ENCODE measurements around the gene PHLPP1. TPM values are rescaled to one million over a fixed set of nuclear protein-coding genes. Genes with fewer than 3 reads are reported as not detected.

PHLPP1 gene
- total RNA-seq, 1 experiment from 2014 or later, result 14.7 TPM

DNA sequence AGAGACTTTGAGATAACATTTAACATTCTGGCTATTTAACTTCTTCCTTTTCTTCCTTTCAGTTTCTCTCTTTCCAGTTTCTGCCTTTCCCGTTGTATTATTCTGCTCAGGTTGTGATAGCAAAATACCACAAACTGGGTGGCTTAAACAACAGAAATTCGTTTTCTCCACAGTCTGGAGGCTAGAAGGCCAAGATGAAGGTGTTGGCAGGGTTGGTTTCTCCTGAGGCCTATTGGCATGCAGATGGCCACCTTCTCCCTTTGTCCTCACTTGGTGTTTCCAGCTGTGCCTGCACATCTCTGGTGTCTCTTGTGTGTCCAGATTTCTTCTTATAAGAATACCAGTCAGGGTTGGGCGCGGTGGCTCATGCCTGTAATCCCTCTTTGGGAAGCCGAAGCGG is 34.0 kb downstream of the PHLPP1 start (continued):
- TF ChIP-seq ZNF274 (IDR thresholded peaks at IDR 0.05; ENCODE audit: low read depth, low read length), result no peak

DNA sequence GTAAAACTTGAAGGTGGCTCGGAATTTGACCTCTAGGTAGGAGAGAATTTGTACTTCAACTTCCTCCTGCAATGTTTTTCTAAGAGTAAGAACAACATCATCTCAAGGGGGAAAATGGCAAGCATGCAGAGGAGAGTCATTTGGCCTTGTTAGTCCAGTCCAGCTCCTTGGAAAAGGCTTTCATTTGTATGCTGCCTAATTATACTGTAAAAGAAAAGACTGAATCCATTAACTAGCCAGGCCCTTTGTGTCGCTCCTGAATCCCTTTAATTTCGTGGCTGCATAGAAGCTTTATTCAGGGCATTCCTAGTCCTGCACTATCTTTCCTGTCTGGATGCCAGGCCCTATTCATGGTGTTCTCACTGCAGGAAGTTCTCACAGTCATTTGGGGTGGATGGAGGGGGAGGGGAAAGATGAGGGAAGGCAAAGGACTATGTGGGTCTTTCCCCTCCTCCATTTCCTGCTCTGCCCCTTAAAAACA is 36.0 kb downstream of the PHLPP1 start:
- DNase-seq (ENCODE audit: low read depth, low spot score), result no peak
- Histone ChIP-seq H4K20me1 (ENCODE audit: insufficient read depth) (no peaks in the 10 kb centered on the region), H3K4me1 (ENCODE audit: control insufficient read depth in 1 of 2, insufficient read depth in 2 of 2, low read length in 2 of 2) (no peaks in the 10 kb centered on the region; a peak in 1 of 4 replicates), H3K79me2 (ENCODE audit: insufficient read depth, low read length) (peaks cover 42% of the 10 kb centered on the region), H3K4me3 (replicated peaks in 1 of 2; ENCODE audit: low read depth in 1 of 2, low read length in 2 of 2) (no peak overlapping the region), H3K27ac (ENCODE audit: low read depth, low read length) (no peak overlapping the region), H2AFZ (ENCODE audit: low read depth, low read length, poor library complexity, severe bottlenecking) (no peak overlapping the region), H3K27me3 (ENCODE audit: insufficient read depth, low read length) (no peaks in the 10 kb centered on the region), H3K9me3 (ENCODE audit: control insufficient read depth in 1 of 2, insufficient read depth in 1 of 2, low read depth in 1 of 2, low read length in 2 of 2) (no peaks in the 10 kb centered on the region), H3K36me3 (ENCODE audit: control insufficient read depth in 1 of 2, insufficient read depth in 2 of 2, low read length in 2 of 2) (no peaks in the 10 kb centered on the region), H3K9me2 (ENCODE audit: insufficient read depth) (no peaks in the 10 kb centered on the region), H3K9ac (ENCODE audit: low read length) (no peak overlapping the region), H3K4me2 (ENCODE audit: low read length) (no peak overlapping the region)
- ChIA-PET CTCF (no interaction called here), RAD21 (ENCODE audit: low non-redundant PET in 1 of 2, low total read pairs in 2 of 2, uncharacterized antibody in 2 of 2, unreplicated experiment in 2 of 2) (no interaction called here), POLR2A (no interaction called here)
- ATAC-seq, result no peak
- intact Hi-C loops (cut with micrococcal nuclease), result no loop called here
- no TSS peak for BruUV-seq (replicated peaks)
- TF ChIP-seq EGR1 (IDR thresholded peaks at IDR 0.05; ENCODE audit: low read depth), result no peak
- TF ChIP-seq ZFX (IDR thresholded peaks at IDR 0.05), result no peak
- TF ChIP-seq POLR2A (IDR thresholded peaks at IDR 0.05; ENCODE audit: borderline replicate concordance, extremely low read depth, insufficient read depth, insufficient read length), result no peak
- TF ChIP-seq SIN3A (IDR thresholded peaks at IDR 0.05; ENCODE audit: low read depth), result no peak
- no peak for TF ChIP-seq JUND (IDR thresholded peaks at IDR 0.05)
- TF ChIP-seq, protein P1, sequence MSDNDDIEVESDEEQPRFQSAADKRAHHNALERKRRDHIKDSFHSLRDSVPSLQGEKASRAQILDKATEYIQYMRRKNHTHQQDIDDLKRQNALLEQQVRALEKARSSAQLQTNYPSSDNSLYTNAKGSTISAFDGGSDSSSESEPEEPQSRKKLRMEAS (IDR thresholded peaks at IDR 0.05), result no peak
- no peak for TF ChIP-seq YY1 (IDR thresholded peaks at IDR 0.05; ENCODE audit: extremely low read depth, insufficient replicate concordance, low read depth, low read length)
- no peak for TF ChIP-seq EZH2 (IDR thresholded peaks at IDR 0.05)
- TF ChIP-seq, protein P2, sequence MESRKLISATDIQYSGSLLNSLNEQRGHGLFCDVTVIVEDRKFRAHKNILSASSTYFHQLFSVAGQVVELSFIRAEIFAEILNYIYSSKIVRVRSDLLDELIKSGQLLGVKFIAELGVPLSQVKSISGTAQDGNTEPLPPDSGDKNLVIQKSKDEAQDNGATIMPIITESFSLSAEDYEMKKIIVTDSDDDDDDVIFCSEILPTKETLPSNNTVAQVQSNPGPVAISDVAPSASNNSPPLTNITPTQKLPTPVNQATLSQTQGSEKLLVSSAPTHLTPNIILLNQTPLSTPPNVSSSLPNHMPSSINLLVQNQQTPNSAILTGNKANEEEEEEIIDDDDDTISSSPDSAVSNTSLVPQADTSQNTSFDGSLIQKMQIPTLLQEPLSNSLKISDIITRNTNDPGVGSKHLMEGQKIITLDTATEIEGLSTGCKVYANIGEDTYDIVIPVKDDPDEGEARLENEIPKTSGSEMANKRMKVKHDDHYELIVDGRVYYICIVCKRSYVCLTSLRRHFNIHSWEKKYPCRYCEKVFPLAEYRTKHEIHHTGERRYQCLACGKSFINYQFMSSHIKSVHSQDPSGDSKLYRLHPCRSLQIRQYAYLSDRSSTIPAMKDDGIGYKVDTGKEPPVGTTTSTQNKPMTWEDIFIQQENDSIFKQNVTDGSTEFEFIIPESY (IDR thresholded peaks at IDR 0.05; ENCODE audit: extremely low read depth, insufficient replicate concordance, low read length), result no peak
- no peak for TF ChIP-seq CEBPB (IDR thresholded peaks at IDR 0.05; ENCODE audit: low read depth)

Measured in HCT116 (cell line).